ENCODE results near the gene IL31. TPM values are rescaled to one million over a fixed set of nuclear protein-coding genes. Genes with fewer than 3 reads are reported as not detected.

Gene IL31
- total RNA-seq, 1 experiment from 2014 or later: not detected

GRCh38 chr12:122126342-122126635 is 47.7 kb downstream of the IL31 start:
- Histone ChIP-seq H3K27me3 (no peaks in the 10 kb centered on the region), H3K36me3 (peaks cover 8% of the 10 kb centered on the region), H3K4me3 (no peak overlapping the region), H3K9me3 (no peaks in the 10 kb centered on the region)
- no peak for DNase-seq

DNA sequence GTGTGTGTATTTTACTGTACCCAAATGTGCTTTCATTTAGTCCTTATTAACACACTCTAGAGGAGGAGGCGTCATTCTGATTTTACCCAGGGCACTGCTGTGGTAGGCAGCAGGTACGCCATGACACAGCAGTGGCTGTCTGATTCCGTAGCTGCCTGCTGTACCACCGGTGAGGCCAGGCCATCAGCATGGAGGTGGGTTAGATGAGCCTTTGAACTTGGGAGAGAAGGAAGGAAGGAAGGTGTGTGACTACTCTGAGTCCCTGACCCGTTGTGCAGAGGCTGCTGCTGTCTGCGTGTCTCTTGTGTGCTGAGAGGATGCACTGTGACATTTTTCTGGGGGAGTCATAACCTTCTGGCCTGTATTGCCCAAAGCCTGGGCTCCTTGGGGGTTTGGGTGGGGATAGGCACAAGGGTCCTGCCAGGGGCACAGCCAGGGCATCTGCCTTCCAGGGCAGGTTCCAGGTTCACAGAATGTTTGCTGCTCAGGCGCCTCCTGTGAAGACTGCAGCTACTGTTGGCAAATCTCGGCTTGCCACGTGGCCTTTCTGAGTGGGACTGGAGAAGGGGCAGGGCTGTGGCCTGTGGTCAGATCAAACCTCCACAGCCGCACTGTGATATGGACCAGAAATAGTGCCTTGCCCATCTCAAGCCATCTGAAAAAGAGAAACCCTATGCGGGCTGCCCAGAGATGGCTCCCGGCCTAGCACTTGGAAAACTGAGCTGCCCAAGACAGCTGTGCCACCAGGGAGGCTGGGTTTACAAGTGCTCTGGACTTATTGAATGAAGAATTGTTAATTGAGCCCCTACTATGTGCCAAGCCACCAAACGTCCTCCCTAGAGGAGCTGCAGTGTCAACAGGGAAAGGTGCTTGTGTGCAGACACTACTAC is 48.3 kb downstream of the IL31 start:
- DNase-seq: no peak
- Histone ChIP-seq H3K4me3 (no peak overlapping the region), H3K36me3 (peaks cover 6% of the 10 kb centered on the region), H3K27me3 (no peaks in the 10 kb centered on the region), H3K9me3 (no peaks in the 10 kb centered on the region)

DNA sequence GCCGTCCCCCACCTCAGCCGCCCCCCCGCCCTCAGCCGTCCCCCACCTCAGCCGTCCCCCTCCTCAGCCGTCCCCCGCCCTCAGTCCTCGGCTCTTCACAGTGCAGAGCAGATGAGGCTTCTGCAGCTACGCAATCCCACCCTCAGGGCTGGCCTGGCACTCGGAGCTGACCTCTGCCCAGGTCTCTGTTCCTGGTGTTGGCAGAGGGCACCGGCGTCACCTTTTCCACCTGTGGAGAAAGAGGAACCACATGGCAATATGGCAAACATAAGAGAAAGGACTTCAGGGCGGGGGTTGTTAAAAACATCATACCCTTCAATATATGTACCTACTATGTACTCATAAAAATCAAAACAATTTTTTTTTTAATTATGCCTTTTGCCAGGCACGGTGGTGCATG is 49.7 kb downstream of the IL31 start:
- DNase-seq: no peak
- Histone ChIP-seq H3K36me3 (peaks cover 5% of the 10 kb centered on the region), H3K4me3 (no peak overlapping the region), H3K9me3 (no peaks in the 10 kb centered on the region), H3K27me3 (no peaks in the 10 kb centered on the region)

- Histone ChIP-seq H3K27me3 (no peaks in the 10 kb centered on the region), H3K36me3 (peaks cover 5% of the 10 kb centered on the region), H3K9me3 (no peaks in the 10 kb centered on the region), H3K4me3 (no peak overlapping the region)
- no peak for DNase-seq
These were observed 50.3 kb downstream of the IL31 start for GRCh38 chr12:122123761-122124145.

GRCh38 chr12:122123051-122123760 is 50.8 kb downstream of the IL31 start:
- peak; percentile 49 for DNase-seq
- H3K9me3 ChIP-seq: no peaks in the 10 kb centered on the region
- no peaks in the 10 kb centered on the region for H3K27me3 ChIP-seq
- no peak overlapping the region for H3K4me3 ChIP-seq
- H3K36me3 ChIP-seq: peaks cover 5% of the 10 kb centered on the region

Other genes starting within 250 kb of the IL31 start
- gene BCL7A, start 152.3 kb downstream of the IL31 start, total RNA-seq (2014; rRNA removed; shearing (Covaris generic); ENCODE audit: low replicate concordance): 1.8 and 2.4 TPM in 2 replicates
- 3.5 and 4.0 TPM in 2 replicates for gene MLXIP, start 95.5 kb downstream of the IL31 start, total RNA-seq (2014; rRNA removed; shearing (Covaris generic); ENCODE audit: low replicate concordance)
- gene LRRC43, start 8.9 kb upstream of the IL31 start, total RNA-seq (2014; rRNA removed; shearing (Covaris generic); ENCODE audit: low replicate concordance): not detected in 2 replicates
- not detected in 2 replicates for gene B3GNT4, start 29.5 kb upstream of the IL31 start, total RNA-seq (2014; rRNA removed; shearing (Covaris generic); ENCODE audit: low replicate concordance)
- gene DIABLO, start 51.8 kb upstream of the IL31 start, total RNA-seq (2014; rRNA removed; shearing (Covaris generic); ENCODE audit: low replicate concordance): 70.9 and 74.7 TPM in 2 replicates
- gene VPS33A, start 92.3 kb upstream of the IL31 start, total RNA-seq (2014; rRNA removed; shearing (Covaris generic); ENCODE audit: low replicate concordance): 13.6 and 16.4 TPM in 2 replicates
- gene CLIP1, start 248.4 kb upstream of the IL31 start, total RNA-seq (2014; rRNA removed; shearing (Covaris generic); ENCODE audit: low replicate concordance): 23.9 and 75.3 TPM in 2 replicates